CD14-positive monocyte (primary cell): Measurements from ENCODE around the gene CERKL. TPM values are rescaled to one million over a fixed set of nuclear protein-coding genes. Genes with fewer than 3 reads are reported as not detected.

Experiments used
- DNase-seq, 3 donors: peaks; one replicate each; pipeline ENCODE4 v3.0.0-alpha.2; 2011 to 2022
- H2AFZ ChIP-seq: 2 replicates; pipeline ENCODE4 v1.6.0; 2012; ENCODE audit warnings: mild to moderate bottlenecking, low read depth, low read length, inconsistent platforms; ENCODE audit not compliant: insufficient read depth, poor library complexity, severe bottlenecking
- H3K27ac ChIP-seq, 2 donors: 1 replicate in 1 of 2; 2 replicates in 1 of 2; pipeline ENCODE4 v1.5.1; 2012 to 2013; ENCODE audit warnings: low read length in 2 of 2, control low read depth in 1 of 2, inconsistent platforms in 1 of 2, low read depth in 1 of 2, mild to moderate bottlenecking in 1 of 2
- H3K27me3 ChIP-seq, 2 donors: one replicate each; pipeline versions ENCODE4 v1.6.0 to v1.6.1; 2011 to 2013; ENCODE audit warnings: low read length in 2 of 2; ENCODE audit not compliant: control insufficient read depth in 2 of 2, insufficient read depth in 2 of 2
- H3K36me3 ChIP-seq, 2 donors: replicated peaks in 1 of 2; 1 replicate in 1 of 2; 2 replicates in 1 of 2; pipeline versions ENCODE4 v1.5.1 to v1.6.1; 2012 to 2013; ENCODE audit warnings: low read length in 2 of 2, control low read depth in 1 of 2, inconsistent platforms in 1 of 2, mild to moderate bottlenecking in 1 of 2; ENCODE audit not compliant: insufficient read depth in 2 of 2, control insufficient read depth in 1 of 2
- H3K4me1 ChIP-seq, 2 donors: 1 replicate in 1 of 2; 2 replicates in 1 of 2; pipeline versions ENCODE4 v1.5.1 to v1.6.1; 2012 to 2013; ENCODE audit warnings: low read length in 2 of 2, control low read depth in 1 of 2, inconsistent platforms in 1 of 2, mild to moderate bottlenecking in 1 of 2, moderate library complexity in 1 of 2; ENCODE audit not compliant: insufficient read depth in 2 of 2, control insufficient read depth in 1 of 2
- H3K4me2 ChIP-seq: replicated peaks from 2 replicates; pipeline ENCODE3; 2012; ENCODE audit warnings: low read length, moderate library complexity, mild to moderate bottlenecking; ENCODE audit not compliant: poor library complexity, severe bottlenecking; ENCODE audit errors: extremely low read depth
- H3K4me3 ChIP-seq, 3 experiments: fragments of 200-600 bp in 1 of 3; sonication (generic) in 1 of 3; replicated peaks in 1 of 3; 1 replicate in 2 of 3; 2 replicates in 1 of 3; pipeline ENCODE4 v1.5.1; 2011 to 2013; ENCODE audit warnings: low read length in 3 of 3, mild to moderate bottlenecking in 3 of 3, control low read depth in 2 of 3, low read depth in 2 of 3, inconsistent platforms in 1 of 3, moderate library complexity in 1 of 3
- H3K79me2 ChIP-seq: 2 replicates; pipeline ENCODE4 v1.6.0; 2012; ENCODE audit warnings: mild to moderate bottlenecking, control low read depth, inconsistent platforms, low read length, moderate library complexity; ENCODE audit not compliant: insufficient read depth
- H3K9ac ChIP-seq: 2 replicates; pipeline ENCODE4 v1.6.0; 2017; ENCODE audit warnings: low read length, mild to moderate bottlenecking; ENCODE audit not compliant: insufficient read depth, poor library complexity, severe bottlenecking
- H3K9me3 ChIP-seq, 2 donors: replicated peaks in 1 of 2; 1 replicate in 1 of 2; 2 replicates in 1 of 2; pipeline versions ENCODE4 v1.5.1 to v1.6.1; 2012 to 2013; ENCODE audit warnings: low read length in 2 of 2, control low read depth in 1 of 2; ENCODE audit not compliant: control insufficient read depth in 1 of 2, insufficient read depth in 1 of 2
- H4K20me1 ChIP-seq: 2 replicates; pipeline ENCODE4 v1.6.0; 2012; ENCODE audit warnings: mild to moderate bottlenecking, low read length, control low read depth, moderate library complexity; ENCODE audit not compliant: insufficient read depth
- H3K27ac Mint-ChIP-seq, 7 donors: one replicate each; pipeline ENCODE4 v1.8.0; 2020; ENCODE audit warnings: mild to moderate bottlenecking in 7 of 7, mixed read lengths in 7 of 7, moderate library complexity in 6 of 7, inconsistent platforms in 2 of 7
- H3K27me3 Mint-ChIP-seq, 3 donors: one replicate each; pipeline ENCODE4 v1.8.0; 2021 to 2022; ENCODE audit warnings: low read depth in 3 of 3, mild to moderate bottlenecking in 3 of 3, mixed read lengths in 3 of 3, moderate library complexity in 3 of 3, inconsistent platforms in 1 of 3
- H3K36me3 Mint-ChIP-seq, 2 donors: one replicate each; pipeline ENCODE4 v1.8.0; 2020; ENCODE audit warnings: mixed read lengths in 2 of 2, inconsistent platforms in 1 of 2, mild to moderate bottlenecking in 1 of 2
- H3K4me1 Mint-ChIP-seq: one replicate; pipeline ENCODE4 v1.8.0; 2020; ENCODE audit warnings: mild to moderate bottlenecking, mixed read lengths
- H3K4me3 Mint-ChIP-seq, 2 donors: one replicate each; pipeline ENCODE4 v1.8.0; 2020; ENCODE audit warnings: mild to moderate bottlenecking in 2 of 2, mixed read lengths in 2 of 2, moderate library complexity in 1 of 2
- H3K9me3 Mint-ChIP-seq, 7 donors: one replicate each; pipeline ENCODE4 v1.8.0; 2020 to 2022; ENCODE audit warnings: mixed read lengths in 7 of 7, mild to moderate bottlenecking in 6 of 7, moderate library complexity in 6 of 7, inconsistent platforms in 2 of 7
- WGBS: methylation state at CpG from one replicate; pipeline ENCODE4 v1.1.5; 2013; ENCODE audit warnings: missing lambda C conversion rate; ENCODE audit not compliant: insufficient coverage; 5-methylcytosine and 5-hydroxymethylcytosine counted together
- intact Hi-C, 2 donors: fragments of 100-400 bp; cut with micrococcal nuclease; formaldehyde crosslinking; loops; one replicate each; pipeline versions ENCODE4 v1.15.0 to v1.15.1; 2023
- polyA plus RNA-seq, 3 donors: library from polyadenylated mRNA; depleted of rRNA in 1 of 3; unstranded in 2 of 3; stranded (reverse) in 1 of 3; fragments of 300-500 nt in 2 of 3; fragments of >200 nt in 1 of 3; fragmentation: Illumina TruSeq in 2 of 3; gene quantifications; 1 replicate in 2 of 3; 2 replicates in 1 of 3; pipeline ENCODE4 v1.2.3, GENCODE V29; 2012 to 2021
- TF ChIP-seq, protein P1 (sequence below): fragments of 200-600 bp; IDR thresholded peaks from one replicate; pipeline ENCODE4 v1.8.0; 2022; ENCODE audit warnings: antibody characterized with exemption, mild to moderate bottlenecking

CERKL gene
- polyA plus RNA-seq, 3 donors, result 0.12 to 16.3 (median 8.6) TPM

DNA sequence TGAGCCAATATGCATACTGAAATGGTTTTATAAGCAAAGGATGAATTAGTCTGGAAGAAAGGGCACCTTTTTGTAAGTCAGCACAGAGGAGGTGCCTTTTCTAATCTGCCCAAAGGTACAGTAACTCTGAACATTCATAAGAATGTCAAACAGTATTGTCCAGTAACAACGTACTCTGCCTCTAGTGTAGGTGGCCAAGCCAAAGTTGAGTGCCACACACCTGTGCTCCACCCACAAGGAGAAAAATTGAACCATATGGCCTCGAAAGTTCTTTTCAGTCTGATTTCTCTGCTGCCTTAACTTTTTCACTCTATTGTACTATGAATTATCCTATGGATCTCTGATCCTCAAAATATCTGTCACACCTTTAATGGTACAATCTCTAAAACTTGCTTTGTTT is 86.8 kb downstream of the CERKL start:
- Mint-ChIP-seq H3K4me1 (peaks cover 6% of the 10 kb centered on the region), H3K27ac (no peak overlapping the region), H3K27me3 (no peaks in the 10 kb centered on the region), H3K9me3 (no peaks in the 10 kb centered on the region), H3K4me3 (no peak overlapping the region), H3K36me3 (no peaks in the 10 kb centered on the region)
- DNase-seq, result no peak
- H3K79me2 ChIP-seq, result no peaks in the 10 kb centered on the region
- no peak overlapping the region for H3K9ac ChIP-seq
- H3K4me2 ChIP-seq, result no peak overlapping the region
- 80% methylated on average over 1 of the region's 2 CpGs for WGBS
- H3K27me3 ChIP-seq, result no peaks in the 10 kb centered on the region
- H3K9me3 ChIP-seq, result no peaks in the 10 kb centered on the region
- intact Hi-C loops, result loop anchor here (10.0 kb wide), 1 partner anchor 145 kb away; no protein-coding TSS in a partner anchor
- no peak overlapping the region for H3K27ac ChIP-seq
- no peaks in the 10 kb centered on the region for H3K36me3 ChIP-seq
- H3K4me1 ChIP-seq, result peaks cover 3 to 4% of the 10 kb centered on the region in 2 donors
- no peaks in the 10 kb centered on the region for H4K20me1 ChIP-seq
- H3K4me3 ChIP-seq, result no peak overlapping the region
- no peak overlapping the region for H2AFZ ChIP-seq
- TF ChIP-seq, protein P1, sequence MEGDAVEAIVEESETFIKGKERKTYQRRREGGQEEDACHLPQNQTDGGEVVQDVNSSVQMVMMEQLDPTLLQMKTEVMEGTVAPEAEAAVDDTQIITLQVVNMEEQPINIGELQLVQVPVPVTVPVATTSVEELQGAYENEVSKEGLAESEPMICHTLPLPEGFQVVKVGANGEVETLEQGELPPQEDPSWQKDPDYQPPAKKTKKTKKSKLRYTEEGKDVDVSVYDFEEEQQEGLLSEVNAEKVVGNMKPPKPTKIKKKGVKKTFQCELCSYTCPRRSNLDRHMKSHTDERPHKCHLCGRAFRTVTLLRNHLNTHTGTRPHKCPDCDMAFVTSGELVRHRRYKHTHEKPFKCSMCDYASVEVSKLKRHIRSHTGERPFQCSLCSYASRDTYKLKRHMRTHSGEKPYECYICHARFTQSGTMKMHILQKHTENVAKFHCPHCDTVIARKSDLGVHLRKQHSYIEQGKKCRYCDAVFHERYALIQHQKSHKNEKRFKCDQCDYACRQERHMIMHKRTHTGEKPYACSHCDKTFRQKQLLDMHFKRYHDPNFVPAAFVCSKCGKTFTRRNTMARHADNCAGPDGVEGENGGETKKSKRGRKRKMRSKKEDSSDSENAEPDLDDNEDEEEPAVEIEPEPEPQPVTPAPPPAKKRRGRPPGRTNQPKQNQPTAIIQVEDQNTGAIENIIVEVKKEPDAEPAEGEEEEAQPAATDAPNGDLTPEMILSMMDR, result no peak

DNA sequence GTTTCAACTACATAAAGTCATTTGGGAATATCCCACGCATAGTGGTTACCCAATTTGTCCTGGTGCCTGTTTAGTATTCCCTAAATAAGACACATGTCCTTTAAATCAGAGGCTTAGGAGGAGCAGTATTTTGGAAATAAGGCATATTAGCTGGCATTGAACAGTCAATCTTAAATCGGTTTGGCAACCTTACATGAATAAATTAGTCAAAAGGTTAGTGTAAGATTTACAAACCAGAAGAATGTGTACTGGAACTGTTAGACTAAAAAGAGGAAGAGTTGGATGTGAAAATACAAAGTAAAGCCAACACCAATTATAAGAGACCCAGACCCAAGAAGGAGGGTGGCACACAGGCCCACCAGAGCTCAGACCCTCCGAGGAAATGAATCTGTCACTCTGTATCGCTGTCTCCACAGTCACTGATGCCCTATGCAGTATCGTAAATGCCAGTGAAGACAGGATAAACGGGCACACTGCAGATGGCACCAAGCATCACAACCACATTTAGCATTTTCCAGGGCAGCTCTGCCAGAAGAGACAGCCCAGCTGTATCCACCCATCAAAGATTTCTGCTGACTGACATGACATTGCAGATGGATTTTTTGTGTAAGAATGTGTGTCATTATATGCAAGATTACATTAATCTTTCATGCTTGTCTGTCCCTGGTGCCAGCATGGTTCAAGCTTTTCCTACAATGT is 90.4 kb downstream of the CERKL start:
- no peaks in the 10 kb centered on the region for H4K20me1 ChIP-seq
- no peak for DNase-seq
- TF ChIP-seq, protein P1, result no peak
- H3K4me1 Mint-ChIP-seq, result peaks cover 6% of the 10 kb centered on the region
- peaks cover 0 to 1% (median 0%) of the 10 kb centered on the region in 3 donors for H3K27me3 Mint-ChIP-seq
- no peak overlapping the region for H3K9ac ChIP-seq
- no peaks in the 10 kb centered on the region for H3K36me3 Mint-ChIP-seq
- H3K4me3 ChIP-seq, result no peak overlapping the region
- no peaks in the 10 kb centered on the region for H3K79me2 ChIP-seq
- intact Hi-C loops, result no loop called here
- no peaks in the 10 kb centered on the region for H3K9me3 Mint-ChIP-seq
- 100% methylated on average over 4 of the region's 6 CpGs for WGBS
- no peaks in the 10 kb centered on the region for H3K4me1 ChIP-seq
- H2AFZ ChIP-seq, result no peak overlapping the region
- H3K36me3 ChIP-seq, result no peaks in the 10 kb centered on the region
- H3K27ac Mint-ChIP-seq, result no peak overlapping the region
- no peaks in the 10 kb centered on the region for H3K27me3 ChIP-seq
- H3K9me3 ChIP-seq, result no peaks in the 10 kb centered on the region
- no peak overlapping the region for H3K27ac ChIP-seq
- no peak overlapping the region for H3K4me2 ChIP-seq
- H3K4me3 Mint-ChIP-seq, result no peak overlapping the region
